ENCODE data around the gene KLHDC4.

The KLHDC4 gene

DNA sequence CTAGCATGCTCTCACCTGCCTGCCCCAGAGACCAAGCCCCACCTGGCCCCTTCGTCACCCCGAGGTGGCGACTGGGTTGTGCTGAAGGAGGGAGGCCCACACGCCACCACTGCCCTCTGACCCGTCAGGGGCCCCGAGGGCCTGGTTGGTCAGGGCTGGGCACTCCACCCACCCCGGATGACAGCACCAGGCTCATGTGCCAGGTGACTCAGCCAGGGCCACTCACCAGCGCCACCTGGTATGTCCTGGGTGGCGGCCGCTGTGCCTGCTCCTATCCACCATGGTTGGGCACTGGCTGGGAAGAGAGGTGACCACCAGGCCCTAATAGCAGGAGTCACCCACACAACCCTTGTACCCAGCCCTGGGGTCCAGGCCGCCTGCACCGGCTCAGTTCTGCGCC is 94.6 kb downstream of the KLHDC4 start:
- TF ChIP-seq CTCF (conservative IDR thresholded peaks at IDR 0.05; ENCODE audit: low read depth, low read length): no peak
- no peak for DNase-seq (ENCODE audit: low read depth)
- no peak overlapping the region for H3K4me3 ChIP-seq (ENCODE audit: low read length)

- H3K4me3 ChIP-seq (ENCODE audit: low read length): no peak overlapping the region
- TF ChIP-seq CTCF (conservative IDR thresholded peaks at IDR 0.05; ENCODE audit: low read depth, low read length): no peak
Measured at GRCh38 chr16:87669672-87670071, 96.1 kb downstream of the KLHDC4 start.

GRCh38 chr16:87667946-87668345 is 97.8 kb downstream of the KLHDC4 start:
- no peak for TF ChIP-seq CTCF (conservative IDR thresholded peaks at IDR 0.05; ENCODE audit: low read depth, low read length)
- no peak overlapping the region for H3K4me3 ChIP-seq (ENCODE audit: low read length)
- DNase-seq (ENCODE audit: low read depth): no peak

More at GRCh38 chr16:87669672-87670071, 96.1 kb downstream of the KLHDC4 start:
- no peak for DNase-seq (ENCODE audit: low read depth)

DNA sequence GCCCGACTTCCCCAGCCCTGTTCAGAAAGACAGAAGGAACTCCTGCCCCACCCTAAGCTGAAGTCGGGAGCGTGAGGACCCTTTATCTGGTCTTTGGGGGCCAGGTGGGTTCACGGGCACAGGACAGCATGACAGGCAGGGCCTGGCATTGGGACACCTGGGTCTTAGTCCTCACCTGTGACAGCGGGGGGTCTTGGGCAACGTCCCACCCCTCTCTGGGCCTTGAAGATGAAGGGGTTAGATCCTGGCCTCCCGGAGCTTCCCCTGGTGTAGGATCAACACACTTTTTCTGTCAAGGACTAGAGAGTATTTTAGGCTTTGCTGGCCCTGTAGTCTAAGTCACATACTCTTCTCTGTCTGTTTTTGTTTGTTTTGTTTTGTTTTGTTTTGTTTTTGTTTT is 98.3 kb downstream of the KLHDC4 start:
- H3K4me3 ChIP-seq (ENCODE audit: low read length): no peak overlapping the region
- no peak for DNase-seq (ENCODE audit: low read depth)
- TF ChIP-seq CTCF (conservative IDR thresholded peaks at IDR 0.05; ENCODE audit: low read depth, low read length): no peak

GRCh38 chr16:87666919-87667318 is 98.9 kb downstream of the KLHDC4 start:
- H3K4me3 ChIP-seq (ENCODE audit: low read length): no peak overlapping the region
- TF ChIP-seq CTCF (conservative IDR thresholded peaks at IDR 0.05; ENCODE audit: low read depth, low read length): no peak
- no peak for DNase-seq (ENCODE audit: low read depth)

DNA sequence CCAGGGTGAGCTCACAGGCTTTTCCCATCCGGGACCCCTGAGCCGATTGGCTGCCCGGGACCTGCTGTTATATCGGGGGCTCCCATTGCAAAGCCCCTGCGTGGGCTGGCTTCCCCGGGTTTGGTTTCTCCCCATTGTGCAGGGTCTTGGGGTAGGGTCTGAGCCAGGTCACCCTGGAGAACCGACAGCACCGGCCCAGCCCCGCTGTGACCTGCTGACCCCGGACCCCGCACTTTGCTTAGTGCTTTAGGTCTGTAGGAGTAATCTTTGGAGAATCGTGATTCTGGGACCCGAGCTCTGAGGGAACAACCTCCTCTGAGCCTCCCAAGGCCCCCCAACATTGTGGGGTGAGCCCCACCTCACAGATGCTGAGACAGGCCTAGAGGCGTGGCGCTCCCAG is 100.6 kb downstream of the KLHDC4 start:
- no peak for TF ChIP-seq CTCF (conservative IDR thresholded peaks at IDR 0.05; ENCODE audit: low read depth, low read length)
- H3K4me3 ChIP-seq (ENCODE audit: low read length): no peak overlapping the region
- DNase-seq (ENCODE audit: low read depth): no peak

DNA sequence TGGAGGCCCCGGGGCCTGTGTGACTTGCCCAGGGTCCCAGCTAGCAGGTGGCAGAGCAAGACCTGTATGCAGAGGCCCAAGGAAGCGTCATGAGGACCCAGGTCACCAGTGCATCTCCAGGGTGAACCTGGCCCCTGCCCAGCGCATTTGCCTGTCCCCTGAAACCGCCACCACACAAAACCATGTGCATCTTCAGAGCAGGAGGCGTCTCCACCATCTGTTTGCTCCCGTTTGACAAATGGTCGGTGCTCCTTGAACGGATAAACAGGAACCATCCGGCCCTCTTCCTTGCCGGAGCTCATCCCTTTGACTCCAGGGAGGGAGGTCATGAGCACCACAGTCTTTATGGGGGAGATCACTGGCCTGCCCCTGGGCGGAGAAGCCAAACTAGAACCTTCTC is 101.0 kb downstream of the KLHDC4 start:
- DNase-seq (ENCODE audit: low read depth): no peak
- no peak for TF ChIP-seq CTCF (conservative IDR thresholded peaks at IDR 0.05; ENCODE audit: low read depth, low read length)
- H3K4me3 ChIP-seq (ENCODE audit: low read length): no peak overlapping the region

All from retinal pigment epithelial cell (primary cell).